T-helper 2 cell (primary cell): ENCODE data around the gene NFATC4.
"Not testable (repeated sequence)": the region's sequence is repeated elsewhere in the genome, so short reads cannot be mapped to it uniquely, and the experiment has no call there.

Source experiments
- DNase-seq, 5 experiments: peaks; one replicate each; pipeline versions ENCODE4 v3.0.0 to v3.0.0-alpha.2; 2012 to 2022

The NFATC4 gene

GRCh38 chr14:24368562-24369252 is 723 bp downstream of the NFATC4 start:
- DNase-seq = peak in 2 of 5 experiments; percentile 10 to 49

DNA sequence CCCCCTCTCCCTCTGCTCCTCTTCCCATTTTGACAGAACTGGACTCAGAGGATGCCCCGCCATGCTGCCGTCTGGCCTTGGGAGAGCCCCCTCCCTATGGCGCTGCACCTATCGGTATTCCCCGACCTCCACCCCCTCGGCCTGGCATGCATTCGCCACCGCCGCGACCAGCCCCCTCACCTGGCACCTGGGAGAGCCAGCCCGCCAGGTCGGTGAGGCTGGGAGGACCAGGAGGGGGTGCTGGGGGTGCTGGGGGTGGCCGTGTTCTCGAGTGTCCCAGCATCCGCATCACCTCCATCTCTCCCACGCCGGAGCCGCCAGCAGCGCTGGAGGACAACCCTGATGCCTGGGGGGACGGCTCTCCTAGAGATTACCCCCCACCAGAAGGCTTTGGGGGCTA is 1.5 kb downstream of the NFATC4 start:
- DNase-seq = no peak

DNA sequence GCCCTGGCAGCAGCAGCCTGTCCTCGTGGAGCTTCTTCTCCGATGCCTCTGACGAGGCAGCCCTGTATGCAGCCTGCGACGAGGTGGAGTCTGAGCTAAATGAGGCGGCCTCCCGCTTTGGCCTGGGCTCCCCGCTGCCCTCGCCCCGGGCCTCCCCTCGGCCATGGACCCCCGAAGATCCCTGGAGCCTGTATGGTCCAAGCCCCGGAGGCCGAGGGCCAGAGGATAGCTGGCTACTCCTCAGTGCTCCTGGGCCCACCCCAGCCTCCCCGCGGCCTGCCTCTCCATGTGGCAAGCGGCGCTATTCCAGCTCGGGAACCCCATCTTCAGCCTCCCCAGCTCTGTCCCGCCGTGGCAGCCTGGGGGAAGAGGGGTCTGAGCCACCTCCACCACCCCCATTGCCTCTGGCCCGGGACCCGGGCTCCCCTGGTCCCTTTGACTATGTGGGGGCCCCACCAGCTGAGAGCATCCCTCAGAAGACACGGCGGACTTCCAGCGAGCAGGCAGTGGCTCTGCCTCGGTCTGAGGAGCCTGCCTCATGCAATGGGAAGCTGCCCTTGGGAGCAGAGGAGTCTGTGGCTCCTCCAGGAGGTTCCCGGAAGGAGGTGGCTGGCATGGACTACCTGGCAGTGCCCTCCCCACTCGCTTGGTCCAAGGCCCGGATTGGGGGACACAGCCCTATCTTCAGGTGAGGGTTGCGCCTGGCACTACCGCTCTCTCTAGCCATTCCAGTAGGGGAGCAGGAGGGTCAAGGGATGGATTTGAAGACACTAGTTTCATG is 2.1 kb downstream of the NFATC4 start:
- DNase-seq = no peak

- no peak for DNase-seq
These were observed 2.8 kb downstream of the NFATC4 start for GRCh38 chr14:24370748-24371147.

DNA sequence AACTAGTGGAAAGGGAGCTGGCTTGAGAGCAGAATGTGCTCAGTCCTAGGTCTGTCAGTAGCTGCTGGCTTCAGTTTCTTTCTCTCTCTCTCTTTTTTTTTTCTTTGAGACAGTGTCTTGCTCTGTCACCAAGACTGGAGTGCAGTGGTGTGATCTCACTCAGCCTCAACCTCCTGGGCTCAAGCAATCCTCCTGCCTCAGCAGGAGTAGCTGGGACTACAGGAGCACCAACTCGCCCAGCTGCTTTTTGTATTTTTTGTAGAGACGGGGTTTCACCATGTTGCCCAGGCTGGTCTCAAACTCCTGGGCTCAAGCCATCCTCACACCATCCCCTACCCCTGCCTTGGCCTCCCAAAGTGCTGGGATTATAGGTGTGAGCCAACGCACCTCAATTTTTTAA is 3.6 kb downstream of the NFATC4 start:
- DNase-seq = not testable (repeated sequence)

DNA sequence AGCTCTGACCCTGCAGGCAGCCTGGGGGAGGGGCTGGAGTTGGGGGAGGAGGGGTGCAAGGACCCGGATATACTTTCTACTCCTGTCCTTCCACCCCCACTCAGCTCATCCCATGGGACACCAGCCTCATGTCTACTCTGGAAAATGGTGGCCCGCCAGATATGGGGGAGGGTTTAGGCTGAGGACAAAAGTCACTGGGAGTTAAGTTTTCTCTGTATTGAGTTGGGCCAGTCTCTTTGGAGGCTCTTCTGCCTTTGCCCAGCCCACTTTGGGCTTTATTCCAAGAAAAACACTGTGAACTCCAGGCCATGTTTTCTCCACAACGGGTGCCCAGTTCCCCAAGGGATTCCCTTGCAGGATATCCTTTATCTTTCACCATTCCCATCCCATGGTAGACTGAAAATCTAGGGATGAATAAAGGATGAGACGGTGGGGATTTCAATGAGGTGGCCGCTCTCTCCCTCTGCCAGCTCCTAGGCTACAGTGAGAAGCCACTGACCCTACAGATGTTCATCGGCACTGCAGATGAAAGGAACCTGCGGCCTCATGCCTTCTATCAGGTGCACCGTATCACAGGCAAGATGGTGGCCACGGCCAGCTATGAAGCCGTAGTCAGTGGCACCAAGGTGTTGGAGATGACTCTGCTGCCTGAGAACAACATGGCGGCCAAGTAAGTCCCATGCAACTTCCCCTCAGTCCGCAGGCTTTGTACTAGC is 4.9 kb downstream of the NFATC4 start:
- DNase-seq = no peak

DNA sequence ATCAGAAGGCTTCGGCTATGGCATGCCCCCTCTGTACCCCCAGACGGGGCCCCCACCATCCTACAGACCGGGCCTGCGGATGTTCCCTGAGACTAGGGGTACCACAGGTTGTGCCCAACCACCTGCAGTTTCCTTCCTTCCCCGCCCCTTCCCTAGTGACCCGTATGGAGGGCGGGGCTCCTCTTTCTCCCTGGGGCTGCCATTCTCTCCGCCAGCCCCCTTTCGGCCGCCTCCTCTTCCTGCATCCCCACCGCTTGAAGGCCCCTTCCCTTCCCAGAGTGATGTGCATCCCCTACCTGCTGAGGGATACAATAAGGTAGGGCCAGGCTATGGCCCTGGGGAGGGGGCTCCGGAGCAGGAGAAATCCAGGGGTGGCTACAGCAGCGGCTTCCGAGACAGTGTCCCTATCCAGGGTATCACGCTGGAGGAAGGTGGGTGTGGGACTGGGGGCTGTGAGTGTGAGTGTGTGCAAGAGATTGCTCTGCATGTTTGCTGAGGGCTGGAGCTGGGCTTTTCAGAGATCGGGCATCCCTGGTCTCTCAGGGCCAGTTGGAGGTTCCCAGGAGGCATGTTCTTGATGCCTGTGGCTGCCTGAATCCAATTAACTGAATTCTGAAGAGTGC is 8.6 kb downstream of the NFATC4 start:
- no peak for DNase-seq

GRCh38 chr14:24377126-24377525 is 9.1 kb downstream of the NFATC4 start:
- DNase-seq = no peak

DNA sequence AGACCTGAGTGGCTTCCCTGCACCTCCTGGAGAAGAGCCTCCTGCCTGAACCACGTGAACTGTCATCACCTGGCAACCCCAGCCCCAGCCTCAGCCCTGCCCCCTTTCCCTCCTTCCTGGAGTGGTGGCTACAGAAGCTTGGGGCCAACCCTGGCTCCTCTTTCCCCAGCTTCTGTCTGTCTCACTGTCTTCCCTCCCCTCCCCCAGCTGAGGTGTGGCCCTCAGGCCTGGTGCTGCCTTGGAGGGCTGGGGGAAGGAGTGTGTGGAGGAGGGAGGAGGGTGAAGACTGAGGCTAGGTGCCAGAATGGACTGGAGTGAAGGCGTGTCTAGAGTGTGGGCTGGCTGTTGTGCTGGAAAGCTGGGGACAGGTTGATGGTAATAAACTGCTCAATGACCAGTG is 9.7 kb downstream of the NFATC4 start:
- no peak for DNase-seq

GRCh38 chr14:24378327-24378726 is 10.3 kb downstream of the NFATC4 start:
- no peak for DNase-seq

- DNase-seq = no peak
These were observed 11.3 kb downstream of the NFATC4 start for GRCh38 chr14:24378981-24379906.

DNA sequence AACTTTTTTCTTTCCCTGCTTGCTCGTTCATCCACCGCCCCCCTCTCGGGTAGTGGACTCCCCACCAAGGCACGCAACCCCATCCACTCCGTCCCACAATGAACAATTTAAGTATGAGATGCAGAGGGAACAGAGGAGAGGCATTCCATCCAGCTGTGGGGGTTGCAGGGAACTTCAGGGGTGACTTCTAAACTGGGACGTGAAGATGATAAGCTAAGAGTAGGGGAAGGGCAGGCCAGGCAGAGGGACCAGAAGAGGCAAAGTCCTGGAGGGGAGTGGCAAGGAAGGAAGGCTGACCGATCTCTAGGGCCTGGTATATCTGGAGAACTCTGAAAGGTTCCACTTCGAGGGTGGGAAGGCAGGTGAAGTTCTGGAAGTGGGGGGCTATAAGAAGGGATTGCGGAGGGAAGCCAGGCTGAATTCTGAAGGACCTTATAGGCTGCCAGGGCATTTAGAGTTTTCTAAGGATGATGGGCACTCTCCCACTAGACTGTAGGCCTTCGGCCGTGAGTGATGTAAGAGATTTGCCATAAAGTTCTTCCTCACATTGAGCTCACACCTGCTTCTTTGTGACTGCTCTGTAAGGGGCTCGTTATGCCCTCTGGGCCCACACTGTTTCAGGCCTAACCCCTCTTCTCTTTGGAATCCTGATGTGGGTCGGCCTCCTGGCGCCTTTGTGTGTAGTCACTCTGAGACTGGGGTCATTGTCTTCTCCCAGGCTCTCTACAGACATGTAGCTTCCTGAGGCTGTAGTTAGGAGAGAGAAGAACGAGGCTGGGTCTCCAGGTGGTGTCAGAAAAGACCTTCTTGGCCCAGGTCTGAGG is 12.1 kb downstream of the NFATC4 start:
- no peak for DNase-seq

DNA sequence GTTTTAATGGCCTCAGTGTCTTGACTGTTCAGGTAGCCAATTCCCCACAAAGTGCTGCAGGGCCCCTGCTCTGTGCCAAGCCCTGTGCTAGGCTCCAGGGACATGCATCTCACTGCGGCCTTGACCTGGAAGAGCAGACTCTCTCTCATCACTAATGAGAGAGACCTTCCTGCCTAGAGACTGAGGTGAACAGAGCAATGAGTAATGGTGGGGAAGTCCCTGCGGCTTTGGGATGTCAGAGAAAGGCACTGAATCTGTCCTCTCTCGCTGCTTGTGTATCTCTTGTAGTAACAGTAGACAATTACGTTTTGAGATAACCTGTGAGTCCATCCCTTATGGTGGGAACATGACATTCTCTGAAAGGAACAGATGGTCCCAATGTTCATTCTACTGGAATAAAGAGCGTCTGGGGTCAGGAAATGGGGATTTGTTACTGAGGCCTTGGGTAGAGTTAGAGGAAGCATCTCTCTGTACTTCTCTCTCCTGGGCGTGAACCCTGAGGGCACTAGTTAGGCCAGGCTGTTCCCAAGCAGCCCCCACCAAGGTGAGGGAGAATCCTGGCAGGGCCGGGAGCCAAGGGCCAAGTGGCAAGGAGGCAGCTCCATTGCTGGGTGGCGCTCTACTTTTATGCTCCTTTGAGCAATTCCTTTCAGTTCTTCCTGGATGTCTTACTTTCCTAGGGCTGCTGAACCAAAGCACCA is 13.5 kb downstream of the NFATC4 start:
- no peak for DNase-seq

DNA sequence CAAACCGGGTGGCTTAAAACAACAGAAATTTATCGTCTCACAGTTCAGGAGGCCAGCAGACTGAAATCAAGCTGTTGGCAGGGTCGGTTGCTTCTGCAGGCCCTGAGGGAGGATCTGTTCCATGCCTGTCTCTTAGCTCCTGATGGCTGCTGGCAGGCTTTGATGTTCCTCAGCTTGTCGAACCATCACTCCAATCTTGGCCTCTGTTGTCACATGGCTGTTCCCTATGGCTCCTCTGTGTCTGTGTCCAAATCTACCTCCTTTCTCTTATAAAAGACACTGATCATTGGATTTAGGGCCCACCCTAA is 14.0 kb downstream of the NFATC4 start:
- no peak for DNase-seq

DNA sequence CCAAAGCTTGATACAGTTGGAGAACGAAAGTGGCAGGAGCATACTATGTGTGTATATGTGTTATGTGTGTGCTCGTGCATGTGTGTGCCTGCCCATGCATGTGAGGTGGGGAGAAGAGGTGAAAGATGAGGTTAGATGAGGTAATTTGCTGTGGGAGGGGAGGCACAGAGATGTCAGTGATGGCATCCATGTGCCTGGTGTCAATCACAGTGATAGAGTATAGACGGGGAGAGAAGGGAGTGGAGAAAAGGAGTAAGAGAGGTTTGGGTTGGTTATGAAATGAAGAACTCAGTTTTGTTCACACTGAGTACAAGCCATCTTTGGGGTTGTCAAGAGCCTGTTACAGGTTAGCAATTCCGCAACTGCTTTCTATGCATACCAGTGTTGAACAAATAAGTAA is 16.2 kb downstream of the NFATC4 start:
- DNase-seq = no peak

DNA sequence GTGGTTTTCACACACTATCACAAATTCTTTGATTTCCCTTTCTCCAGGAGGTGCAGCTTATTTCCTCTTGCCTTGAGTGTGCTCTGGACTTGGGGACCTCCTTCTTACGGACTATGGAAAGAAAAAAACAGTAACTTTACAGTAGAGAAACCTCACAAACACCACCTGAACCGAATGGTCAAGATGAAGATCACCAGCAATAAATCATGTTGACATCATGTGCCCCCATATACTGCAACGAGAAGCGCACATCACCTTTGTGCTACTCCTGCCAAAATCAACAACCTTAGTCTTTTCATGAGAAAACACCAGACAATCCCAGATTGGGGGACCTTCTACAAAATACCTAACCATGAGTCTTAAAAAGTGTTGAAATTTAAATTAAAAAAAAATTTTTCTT is 17.5 kb downstream of the NFATC4 start:
- no peak for DNase-seq

DNA sequence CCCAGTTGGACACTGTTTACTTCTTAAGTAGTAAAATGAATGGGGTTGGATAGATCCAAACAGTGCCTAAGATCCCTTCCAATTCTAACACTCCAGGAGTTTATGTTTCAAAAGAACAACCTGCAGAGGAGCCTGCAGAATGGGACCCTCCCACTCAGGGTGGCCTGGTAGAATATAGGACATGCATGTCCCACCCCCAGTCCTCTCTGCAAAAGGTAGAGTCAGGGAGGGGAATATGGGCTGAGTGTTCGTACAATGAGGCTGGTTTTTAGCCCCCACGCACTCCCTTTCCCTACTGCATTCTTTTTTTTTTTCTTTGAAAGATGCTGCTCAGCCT is 19.0 kb downstream of the NFATC4 start:
- DNase-seq = no peak

DNA sequence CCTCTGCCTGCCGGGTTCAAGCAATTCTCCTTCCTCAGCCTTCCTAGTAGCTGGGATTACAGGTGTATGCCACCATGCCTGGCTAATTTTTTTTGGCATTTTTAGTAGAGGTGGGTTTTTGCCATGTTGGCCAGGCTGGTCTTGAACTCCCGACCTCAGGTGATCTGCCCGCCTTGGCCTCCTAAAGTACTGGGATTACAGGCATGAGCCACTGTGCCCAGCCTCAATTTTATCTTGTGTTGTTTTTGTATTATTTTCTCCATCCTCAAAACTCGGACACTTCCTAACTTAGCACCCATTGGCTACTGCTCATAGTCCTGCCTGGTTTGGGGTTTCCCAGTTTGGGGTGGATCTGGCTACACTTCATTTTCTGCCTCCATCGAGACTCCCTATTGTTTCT is 19.6 kb downstream of the NFATC4 start:
- not testable (repeated sequence) for DNase-seq

GRCh38 chr14:24388474-24389179 is 20.6 kb downstream of the NFATC4 start:
- no peak for DNase-seq

GRCh38 chr14:24389226-24389848 is 21.4 kb downstream of the NFATC4 start:
- no peak for DNase-seq
